COR-L47 (cell line): ENCODE results near the gene WASL.
"Not testable (repeated sequence)": the region's sequence is repeated elsewhere in the genome, so short reads cannot be mapped to it uniquely, and the experiment has no call there.

Experiments used
- DNase-seq: peaks from one replicate; lab custom pipeline; 2025; lab: John Stamatoyannopoulos, UW

Gene WASL

GRCh38 chr7:123732413-123733091, 16.3 kb downstream of the WASL start:
- no peak for DNase-seq

- DNase-seq, result no peak
Measured at GRCh38 chr7:123729218-123729578, 19.6 kb downstream of the WASL start.

GRCh38 chr7:123727071-123727837, 21.5 kb downstream of the WASL start:
- no peak for DNase-seq

GRCh38 chr7:123725586-123726171, 23.1 kb downstream of the WASL start:
- no peak for DNase-seq

GRCh38 chr7:123724817-123725253, 24.0 kb downstream of the WASL start:
- DNase-seq, result no peak

GRCh38 chr7:123723913-123724312, 24.9 kb downstream of the WASL start:
- DNase-seq, result no peak

- not testable (repeated sequence) for DNase-seq
Measured at GRCh38 chr7:123720527-123720926, 28.3 kb downstream of the WASL start.

GRCh38 chr7:123719197-123719721, 29.5 kb downstream of the WASL start:
- DNase-seq, result no peak

GRCh38 chr7:123718773-123719172, 30.0 kb downstream of the WASL start:
- DNase-seq, result no peak

GRCh38 chr7:123717689-123718088, 31.1 kb downstream of the WASL start:
- no peak for DNase-seq

- no peak for DNase-seq
Measured at GRCh38 chr7:123716877-123717276, 31.9 kb downstream of the WASL start.

- no peak for DNase-seq
Measured at GRCh38 chr7:123715799-123716198, 33.0 kb downstream of the WASL start.

- no peak for DNase-seq
Measured at GRCh38 chr7:123715198-123715597, 33.6 kb downstream of the WASL start.

- DNase-seq, result no peak
Measured at GRCh38 chr7:123714296-123715080, 34.3 kb downstream of the WASL start.

GRCh38 chr7:123712619-123713018, 36.2 kb downstream of the WASL start:
- DNase-seq, result no peak

GRCh38 chr7:123711832-123712293, 36.9 kb downstream of the WASL start:
- DNase-seq, result no peak

GRCh38 chr7:123710683-123711082, 38.1 kb downstream of the WASL start:
- DNase-seq, result no peak

GRCh38 chr7:123709525-123709924, 39.3 kb downstream of the WASL start:
- no peak for DNase-seq

- DNase-seq, result no peak
Measured at GRCh38 chr7:123705211-123705901, 43.4 kb downstream of the WASL start.

- no peak for DNase-seq
Measured at GRCh38 chr7:123695944-123696677, 52.7 kb downstream of the WASL start.

GRCh38 chr7:123692471-123692877, 56.3 kb downstream of the WASL start:
- DNase-seq, result no peak
